Smooth muscle cell (in vitro differentiated cells): Measurements from ENCODE around the gene WDR93. TPM values are rescaled to one million over a fixed set of nuclear protein-coding genes. Genes with fewer than 3 reads are reported as not detected.

Experiments
- DNase-seq: peaks from one replicate; lab custom pipeline; 2025; ENCODE audit not compliant: unreplicated experiment; lab: John Stamatoyannopoulos, UW
- H2AFZ ChIP-seq: fragments of 200-600 bp; sonication (generic); 2 replicates; pipeline ENCODE4 v1.6.0; 2016; ENCODE audit warnings: antibody characterized with exemption, low read depth, mild to moderate bottlenecking
- H3F3A ChIP-seq: fragments of 200-600 bp; sonication (generic); 2 replicates; pipeline ENCODE4 v1.6.0; 2017; ENCODE audit warnings: antibody characterized with exemption, low read depth
- H3K27ac ChIP-seq: fragments of 200-600 bp; sonication (generic); 2 replicates; pipeline ENCODE4 v1.5.1; 2016; ENCODE audit warnings: low read depth, mild to moderate bottlenecking
- H3K27me3 ChIP-seq: fragments of 200-600 bp; sonication (generic); 2 replicates; pipeline ENCODE4 v1.6.1; 2016; ENCODE audit warnings: low read depth, mild to moderate bottlenecking
- H3K36me3 ChIP-seq: fragments of 200-600 bp; sonication (generic); 2 replicates; pipeline ENCODE4 v1.5.1; 2016; ENCODE audit warnings: low read depth
- H3K4me1 ChIP-seq: fragments of 200-600 bp; sonication (generic); 2 replicates; pipeline ENCODE4 v1.5.1; 2016; ENCODE audit warnings: low read depth
- H3K4me2 ChIP-seq: fragments of 200-600 bp; sonication (generic); 2 replicates; pipeline ENCODE4 v1.6.0; 2016; ENCODE audit warnings: mild to moderate bottlenecking
- H3K4me3 ChIP-seq: fragments of 200-600 bp; sonication (generic); 2 replicates; pipeline ENCODE4 v1.5.1; 2016; ENCODE audit warnings: mild to moderate bottlenecking
- H3K79me2 ChIP-seq: fragments of 200-600 bp; sonication (generic); 2 replicates; pipeline ENCODE4 v1.6.0; 2016; ENCODE audit warnings: low read depth, mild to moderate bottlenecking
- H3K9ac ChIP-seq: fragments of 200-600 bp; sonication (generic); 2 replicates; pipeline ENCODE4 v1.6.0; 2016; ENCODE audit warnings: low read depth
- H3K9me3 ChIP-seq: fragments of 200-600 bp; sonication (generic); replicated peaks from 2 replicates; pipeline ENCODE4 v1.5.1; 2016; ENCODE audit warnings: low read depth
- H4K20me1 ChIP-seq: fragments of 200-600 bp; sonication (generic); 2 replicates; pipeline ENCODE4 v1.6.0; 2016; ENCODE audit warnings: low read depth
- WGBS: methylation state at CpG from one replicate; pipeline ENCODE4 v1.1.7; 2016; ENCODE audit warnings: low lambda C conversion rate; 5-methylcytosine and 5-hydroxymethylcytosine counted together
- polyA plus RNA-seq: library from polyadenylated mRNA; unstranded; fragments of >200 nt; fragmentation: Nextera tagmentation; extraction: Ambion mirVana; gene quantifications from 2 replicates; pipeline ENCODE4 v1.2.1, GENCODE V29; 2016
- total RNA-seq: library from RNA; depleted of rRNA; stranded (reverse); fragments of >200 nt; gene quantifications from 2 replicates; pipeline ENCODE4 v1.2.3, GENCODE V29; 2014
- TF ChIP-seq, protein P1 (sequence below): fragments of 200-600 bp; sonication (generic); IDR thresholded peaks from 2 replicates; pipeline ENCODE4 v1.5.1; 2017; ENCODE audit warnings: borderline replicate concordance, mild to moderate bottlenecking, antibody characterized with exemption; ENCODE audit not compliant: insufficient read depth, poor library complexity, severe bottlenecking

WDR93 gene
- total and polyA plus RNA-seq, 2 experiments from 2014 or later = 0.80 TPM; not detected in 1

DNA sequence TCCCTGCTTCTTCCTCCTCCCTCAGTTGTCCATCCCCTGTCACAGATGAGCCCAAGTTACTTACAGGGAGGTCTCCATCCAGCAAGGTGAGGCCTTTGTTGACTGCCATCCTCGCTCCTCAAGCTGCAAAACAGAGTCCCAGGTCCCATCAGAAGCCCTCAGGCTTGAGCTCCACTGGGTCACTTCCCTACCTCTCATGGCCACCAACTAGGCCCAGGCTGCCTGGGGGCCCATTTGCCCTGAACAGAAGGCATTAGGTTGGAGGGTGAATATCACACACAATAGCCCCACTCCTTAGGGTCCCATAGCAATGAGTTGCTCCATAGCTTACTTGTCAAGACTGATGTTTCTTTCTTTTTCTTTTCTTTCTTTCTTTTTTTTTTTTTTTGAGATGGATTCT is 13.2 kb upstream of the WDR93 start:
- WGBS = 86% methylated on average over 1 of the region's 1 CpG
- H3K36me3 ChIP-seq = no peaks in the 10 kb centered on the region
- no peak overlapping the region for H3K9ac ChIP-seq
- no peak overlapping the region for H3K4me3 ChIP-seq
- no peak overlapping the region for H3K27ac ChIP-seq
- H3K27me3 ChIP-seq = no peaks in the 10 kb centered on the region
- no peaks in the 10 kb centered on the region for H3K79me2 ChIP-seq
- H3F3A ChIP-seq = no peaks in the 10 kb centered on the region
- H4K20me1 ChIP-seq = no peaks in the 10 kb centered on the region
- H2AFZ ChIP-seq = no peak overlapping the region
- DNase-seq = no peak
- TF ChIP-seq, protein P1, sequence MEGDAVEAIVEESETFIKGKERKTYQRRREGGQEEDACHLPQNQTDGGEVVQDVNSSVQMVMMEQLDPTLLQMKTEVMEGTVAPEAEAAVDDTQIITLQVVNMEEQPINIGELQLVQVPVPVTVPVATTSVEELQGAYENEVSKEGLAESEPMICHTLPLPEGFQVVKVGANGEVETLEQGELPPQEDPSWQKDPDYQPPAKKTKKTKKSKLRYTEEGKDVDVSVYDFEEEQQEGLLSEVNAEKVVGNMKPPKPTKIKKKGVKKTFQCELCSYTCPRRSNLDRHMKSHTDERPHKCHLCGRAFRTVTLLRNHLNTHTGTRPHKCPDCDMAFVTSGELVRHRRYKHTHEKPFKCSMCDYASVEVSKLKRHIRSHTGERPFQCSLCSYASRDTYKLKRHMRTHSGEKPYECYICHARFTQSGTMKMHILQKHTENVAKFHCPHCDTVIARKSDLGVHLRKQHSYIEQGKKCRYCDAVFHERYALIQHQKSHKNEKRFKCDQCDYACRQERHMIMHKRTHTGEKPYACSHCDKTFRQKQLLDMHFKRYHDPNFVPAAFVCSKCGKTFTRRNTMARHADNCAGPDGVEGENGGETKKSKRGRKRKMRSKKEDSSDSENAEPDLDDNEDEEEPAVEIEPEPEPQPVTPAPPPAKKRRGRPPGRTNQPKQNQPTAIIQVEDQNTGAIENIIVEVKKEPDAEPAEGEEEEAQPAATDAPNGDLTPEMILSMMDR = no peak
- no peaks in the 10 kb centered on the region for H3K9me3 ChIP-seq
- H3K4me1 ChIP-seq = no peaks in the 10 kb centered on the region
- H3K4me2 ChIP-seq = no peak overlapping the region

DNA sequence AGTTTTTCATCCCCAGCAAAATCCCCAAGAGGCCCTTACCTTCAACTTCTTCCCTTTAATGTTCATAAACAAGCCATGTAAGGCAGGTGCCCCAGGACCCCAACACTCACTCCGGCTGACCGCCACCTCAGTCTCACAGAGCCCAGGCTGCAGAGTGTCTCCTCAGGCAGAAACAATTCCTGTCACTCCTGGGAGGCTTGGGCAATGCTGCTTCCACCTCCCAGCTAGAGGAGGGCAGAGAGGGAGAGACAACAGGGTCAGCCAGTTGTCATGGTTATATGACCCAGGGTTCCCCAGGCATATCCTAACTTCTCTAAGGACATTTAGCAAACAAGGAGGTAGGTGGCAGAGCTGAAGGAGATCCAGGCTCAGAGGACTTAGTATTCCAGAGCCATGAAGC is 11.4 kb upstream of the WDR93 start, which contains the start of gene PLIN1:
Gene PLIN1 (minus strand): TSS at position 156 of the 400 bp plus-strand sequence. CDS start 1,878 bp downstream, outside the sequence.
- Histone ChIP-seq H3K36me3 (no peaks in the 10 kb centered on the region), H2AFZ (no peak within 1 kb of the TSS), H3K4me1 (no peaks in the 10 kb centered on the region), H3K9me3 (no peaks in the 10 kb centered on the region), H3K4me2 (no peak within 1 kb of the TSS), H3K4me3 (no peak within 1 kb of the TSS), H3F3A (no peaks in the 10 kb centered on the region), H4K20me1 (no peaks in the 10 kb centered on the region), H3K27me3 (no peaks in the 10 kb centered on the region), H3K79me2 (no peaks in the 10 kb centered on the region), H3K9ac (no peak within 1 kb of the TSS), H3K27ac (no peak within 1 kb of the TSS)
- WGBS = 97% methylated on average over 2 of the region's 2 CpGs
- TF ChIP-seq, protein P1 = no peak
- DNase-seq = no peak

DNA sequence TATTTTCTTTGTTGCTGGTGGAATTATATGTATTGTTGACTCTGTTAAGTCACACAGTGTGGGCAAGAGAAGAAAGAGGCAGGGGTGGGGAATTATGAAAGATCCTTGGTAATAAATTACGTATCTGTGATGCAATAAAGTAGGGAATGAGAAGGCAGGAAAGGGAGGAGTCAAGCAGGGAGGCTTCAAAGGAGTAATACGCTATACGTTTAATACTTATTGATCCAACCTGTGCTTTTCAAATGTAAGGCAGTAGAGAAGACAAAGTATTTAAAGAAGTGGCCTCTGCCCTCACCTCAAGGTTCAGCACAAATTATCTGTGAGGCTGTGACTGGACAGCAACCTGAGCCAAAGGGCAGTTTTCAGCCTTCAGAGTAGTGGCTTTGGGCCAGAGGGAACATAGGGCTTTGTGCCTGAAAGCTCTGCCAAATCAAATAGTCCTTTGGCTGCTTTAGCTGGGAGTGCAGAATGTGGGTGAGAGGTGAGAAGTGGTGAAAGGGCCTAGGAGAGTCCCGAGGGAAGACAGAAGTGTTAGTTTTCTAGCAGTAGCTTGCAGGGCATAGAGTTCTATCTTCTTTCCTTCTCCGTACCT is 10.2 kb upstream of the WDR93 start:
- Histone ChIP-seq H3K9ac (no peak overlapping the region), H4K20me1 (no peaks in the 10 kb centered on the region), H3K4me3 (no peak overlapping the region), H3K27ac (no peak overlapping the region), H3K4me2 (no peak overlapping the region), H3K79me2 (no peaks in the 10 kb centered on the region), H3K27me3 (no peaks in the 10 kb centered on the region), H3K9me3 (no peaks in the 10 kb centered on the region), H3K4me1 (no peaks in the 10 kb centered on the region), H3K36me3 (no peaks in the 10 kb centered on the region), H2AFZ (no peak overlapping the region), H3F3A (no peaks in the 10 kb centered on the region)
- TF ChIP-seq, protein P1 = no peak
- whole genome bisulfite sequencing = 95% methylated on average over 5 of the region's 5 CpGs
- no peak for DNase-seq

DNA sequence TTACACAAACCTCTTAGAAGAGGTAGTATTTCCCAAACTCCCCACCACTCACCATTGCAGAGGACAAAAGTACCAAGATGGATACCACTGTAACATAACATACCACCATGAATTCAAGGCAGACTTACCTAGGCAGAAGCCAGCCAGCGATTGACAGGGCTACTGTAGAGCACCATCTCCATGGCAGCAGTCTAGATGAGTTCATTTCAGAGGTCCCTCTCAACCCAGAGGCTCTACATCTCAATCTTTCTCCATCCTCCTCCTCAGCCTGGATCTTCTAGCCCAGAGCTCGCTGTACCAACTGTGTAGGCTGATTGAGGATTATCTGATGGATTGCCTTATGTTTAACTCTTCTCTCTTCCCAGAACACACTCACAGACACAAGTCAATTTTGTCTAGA is 9.5 kb upstream of the WDR93 start:
- Histone ChIP-seq H3K9ac (no peak overlapping the region), H3K4me1 (no peaks in the 10 kb centered on the region), H3K27ac (no peak overlapping the region), H3F3A (no peaks in the 10 kb centered on the region), H3K4me2 (no peak overlapping the region), H3K79me2 (no peaks in the 10 kb centered on the region), H4K20me1 (no peaks in the 10 kb centered on the region), H3K36me3 (no peaks in the 10 kb centered on the region), H2AFZ (no peak overlapping the region), H3K4me3 (no peak overlapping the region), H3K27me3 (no peaks in the 10 kb centered on the region), H3K9me3 (no peaks in the 10 kb centered on the region)
- 91% methylated on average over 2 of the region's 2 CpGs for WGBS
- no peak for DNase-seq
- TF ChIP-seq, protein P1 = no peak
